Measurements from ENCODE around the gene RBCK1.
A peak's percentile ranks its signal among the peaks of the same experiment; 100 is the strongest.

Gene RBCK1
- 31.3 to 103 (median 46.0) reads per million in 17 experiments for total RNA-seq

DNA sequence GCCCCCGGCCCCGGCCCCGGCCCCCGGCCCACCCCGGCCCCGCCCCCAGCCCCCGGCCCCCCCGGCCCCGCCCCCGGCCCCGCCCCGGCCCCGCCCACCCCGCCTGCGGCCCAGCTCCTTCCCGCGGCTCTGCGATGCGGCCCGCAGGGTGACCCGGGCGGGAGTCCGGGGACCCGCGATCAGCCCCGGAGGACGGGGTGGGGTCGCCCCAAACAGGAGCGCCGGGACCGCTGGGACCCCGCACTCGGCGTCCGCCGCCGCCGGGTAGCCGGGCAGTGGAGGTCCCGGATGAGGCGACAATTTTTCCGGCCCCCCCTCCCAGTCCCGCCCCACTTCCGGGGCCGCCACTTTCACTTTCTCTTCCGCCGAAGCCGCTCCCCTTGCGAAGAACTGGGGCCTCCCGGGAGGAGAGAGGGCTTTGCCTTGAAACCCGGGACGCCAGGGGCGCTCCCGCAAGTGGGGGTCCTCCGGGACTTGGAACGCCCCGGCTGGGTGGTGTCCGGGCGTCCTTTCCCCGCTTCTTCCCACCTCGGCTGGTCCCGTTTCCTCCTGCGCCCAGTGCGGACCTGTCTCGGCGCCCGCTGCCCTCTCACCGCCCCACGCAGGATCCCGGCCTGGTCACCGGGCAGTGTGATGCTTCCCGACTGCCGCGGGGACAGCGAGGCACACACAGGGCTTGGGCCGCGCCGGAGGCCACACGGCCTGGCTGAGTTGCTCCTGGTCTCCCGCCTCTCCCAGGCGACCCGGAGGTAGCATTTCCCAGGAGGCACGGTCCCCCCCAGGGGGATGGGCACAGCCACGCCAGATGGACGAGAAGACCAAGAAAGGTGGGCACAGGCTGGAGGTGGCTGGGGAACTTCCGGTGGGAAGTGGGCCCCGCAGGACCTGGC lies at the start of gene RBCK1:
Gene RBCK1, plus strand, starts transcription at position 347 of the 890 bp plus-strand sequence. Its CDS starts 459 bp downstream, at position 806.
- DNase-seq, result peak; percentile 86 to 93 (median 90)

DNA sequence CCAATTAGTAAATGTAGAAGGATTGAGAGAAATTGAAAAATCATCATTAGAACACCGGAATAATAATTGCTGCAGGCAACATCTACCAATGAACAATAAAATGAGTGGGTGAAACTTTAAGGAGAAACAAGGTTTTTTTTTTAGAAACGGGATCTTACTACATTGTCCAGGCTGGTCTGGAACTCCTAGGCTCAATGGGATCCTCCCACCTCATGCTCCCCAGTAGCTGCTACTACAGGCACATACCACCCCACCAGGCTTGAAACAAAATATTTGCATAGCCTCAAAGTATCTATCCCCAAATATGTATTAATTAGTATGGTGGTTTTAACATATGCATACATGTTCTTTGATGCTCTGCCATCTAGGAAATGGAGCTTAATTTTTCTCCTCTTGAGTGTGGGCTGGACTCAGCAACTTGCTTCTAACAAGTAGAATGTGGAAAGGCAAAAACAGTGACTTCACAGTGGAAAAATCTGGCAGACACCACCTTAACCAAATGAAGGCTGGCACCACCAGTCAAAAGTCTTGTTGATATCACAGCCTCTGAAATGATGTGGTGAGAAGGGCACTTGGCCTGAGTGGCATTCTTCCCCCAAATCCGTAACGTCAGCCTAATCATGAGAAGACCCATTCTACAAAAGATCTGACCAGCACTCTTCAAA lies 49.1 kb upstream of the RBCK1 start:
- no peak for DNase-seq

DNA sequence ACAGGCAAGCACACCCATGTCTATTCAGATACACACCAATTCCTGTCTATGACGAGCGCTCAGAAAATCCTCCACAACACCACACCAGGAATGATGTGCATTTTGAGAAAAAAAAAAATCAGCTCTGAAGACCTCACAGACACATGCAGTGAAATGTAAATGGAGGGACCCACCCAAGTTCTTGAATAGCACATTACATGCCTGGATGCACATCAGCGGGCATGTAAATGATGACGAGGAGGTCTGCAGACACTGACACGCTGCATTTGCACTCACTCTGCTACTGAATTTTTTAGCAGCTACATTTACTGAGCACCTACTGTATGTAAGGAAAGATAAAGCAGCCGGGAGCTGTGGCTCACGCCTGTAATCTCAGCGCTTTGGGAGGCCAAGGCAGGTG lies 46.5 kb upstream of the RBCK1 start:
- no peak for DNase-seq

DNA sequence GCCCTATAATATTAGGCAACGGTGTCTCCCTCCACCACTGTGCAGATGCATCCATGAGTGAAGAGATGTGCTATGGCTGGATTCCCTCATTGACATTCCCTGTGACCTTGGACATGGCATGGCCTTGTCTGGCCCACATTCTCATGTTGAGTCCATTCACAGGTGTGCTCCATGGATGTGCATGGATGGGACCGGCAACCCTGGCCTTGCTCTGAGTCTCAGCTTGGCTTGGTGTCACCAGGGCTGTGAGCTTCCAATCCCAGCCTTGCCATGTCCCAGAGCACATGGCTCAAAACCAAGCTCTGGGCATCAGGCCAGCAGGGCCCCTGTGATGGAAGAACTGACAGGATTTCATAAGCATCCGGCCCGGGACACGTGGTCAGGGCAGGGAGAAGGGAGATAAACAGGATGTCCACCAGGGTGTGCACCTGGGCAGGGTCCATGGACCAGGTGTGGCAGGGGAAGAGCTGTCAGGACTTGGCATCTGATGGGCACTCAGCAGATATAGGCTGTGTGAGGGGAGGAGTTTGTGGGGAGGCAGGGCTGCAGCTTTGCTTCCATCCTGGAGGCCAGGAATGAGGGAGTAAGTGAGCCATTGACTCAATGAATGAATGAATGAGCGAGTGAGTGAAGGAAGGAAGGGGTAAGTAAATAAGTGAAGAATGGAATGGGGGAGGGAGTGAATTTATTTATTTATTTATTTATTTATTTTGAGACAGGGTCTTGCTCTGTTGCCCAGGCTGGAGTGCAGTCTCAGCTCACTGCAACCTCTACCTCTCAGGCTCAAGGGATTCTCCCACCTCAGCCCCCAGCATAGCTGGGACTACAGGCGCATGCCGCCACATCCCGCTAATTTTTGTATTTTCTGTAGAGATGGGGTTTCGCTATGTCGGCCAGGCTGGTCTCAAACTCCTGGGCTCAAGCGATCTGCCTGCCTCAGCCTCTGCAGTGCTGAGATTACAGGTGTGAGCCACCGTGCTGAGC lies 45.5 kb upstream of the RBCK1 start:
- DNase-seq, result peak; percentile 90 to 95 (median 92)

DNA sequence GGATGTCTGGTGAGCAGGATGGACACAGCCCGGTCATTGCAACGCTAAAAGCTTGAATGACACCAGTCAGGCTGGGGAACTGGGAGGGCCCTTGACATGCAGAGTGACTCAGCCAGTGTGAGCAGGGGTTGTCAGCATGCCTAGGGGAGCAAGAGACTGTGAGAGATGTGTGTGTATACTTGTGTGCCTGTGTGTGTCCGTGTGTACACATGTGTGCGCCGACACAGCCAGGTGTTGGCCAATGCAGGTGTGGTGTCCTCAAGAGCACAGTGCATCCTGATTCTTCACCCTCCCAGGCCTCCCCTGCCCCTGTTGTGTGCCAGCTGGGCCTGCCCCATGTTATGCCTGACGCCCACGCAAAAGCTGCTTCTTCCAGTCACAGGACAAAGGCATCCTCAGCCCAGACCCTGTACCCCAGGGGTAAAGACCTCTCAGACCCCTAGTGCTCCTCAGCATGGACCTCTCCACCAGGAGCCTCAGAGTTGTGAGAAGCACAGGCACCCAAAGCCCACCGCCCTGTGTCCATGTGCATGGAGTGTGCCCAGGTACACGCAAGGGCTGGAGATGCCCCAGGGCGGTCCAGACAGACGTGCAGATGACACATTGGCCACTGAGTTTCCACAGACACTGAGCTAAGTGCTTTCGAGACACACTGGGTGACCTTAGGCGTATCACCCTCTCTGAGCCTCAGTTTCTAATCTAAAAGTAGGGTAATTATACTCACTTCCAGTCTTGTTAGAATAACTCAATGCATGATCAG lies 44.6 kb upstream of the RBCK1 start:
- DNase-seq, result peak; percentile 57 to 75 (median 67)

DNA sequence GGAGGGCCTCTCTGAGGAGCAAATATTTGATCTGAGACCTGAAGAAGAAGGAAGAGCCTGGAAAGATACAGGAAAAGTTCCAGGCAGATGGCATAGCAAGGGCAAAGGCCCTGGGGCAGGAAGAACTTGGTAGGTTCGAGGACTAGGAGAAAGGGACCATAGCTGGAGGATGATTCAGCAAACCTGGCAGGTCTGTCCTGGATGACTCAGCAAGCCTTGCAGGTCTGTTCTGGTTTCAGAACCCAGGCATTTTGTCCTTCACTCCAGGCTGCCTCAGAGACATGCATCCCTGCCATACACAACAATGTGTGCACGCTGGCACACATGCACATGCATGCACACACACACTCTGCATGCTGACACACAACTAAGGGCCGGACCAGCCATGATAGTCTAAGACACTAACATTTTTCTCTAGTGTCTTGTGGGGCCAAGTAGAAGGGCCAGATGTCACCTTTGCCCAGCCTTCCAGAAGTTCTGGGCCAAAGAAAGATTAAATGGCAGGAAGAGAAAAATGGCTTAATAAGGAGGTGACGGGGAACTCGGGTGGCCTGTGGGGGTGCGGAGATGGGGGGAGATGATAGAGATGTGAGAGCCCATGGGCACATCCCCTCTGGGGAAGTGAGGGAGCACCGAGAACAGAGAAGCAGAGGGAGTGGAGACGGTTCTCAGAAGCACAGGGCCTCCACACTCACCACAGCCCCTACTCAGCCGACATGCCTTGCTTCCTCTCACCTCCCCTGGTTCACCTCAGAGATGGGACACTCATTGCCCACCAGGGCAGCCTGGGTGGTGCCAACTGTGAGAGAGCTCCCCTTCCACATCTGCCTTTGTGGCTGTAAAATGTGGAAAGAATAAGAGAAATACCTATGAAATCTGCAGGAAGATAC lies 42.9 kb upstream of the RBCK1 start:
- DNase-seq, result no peak

DNA sequence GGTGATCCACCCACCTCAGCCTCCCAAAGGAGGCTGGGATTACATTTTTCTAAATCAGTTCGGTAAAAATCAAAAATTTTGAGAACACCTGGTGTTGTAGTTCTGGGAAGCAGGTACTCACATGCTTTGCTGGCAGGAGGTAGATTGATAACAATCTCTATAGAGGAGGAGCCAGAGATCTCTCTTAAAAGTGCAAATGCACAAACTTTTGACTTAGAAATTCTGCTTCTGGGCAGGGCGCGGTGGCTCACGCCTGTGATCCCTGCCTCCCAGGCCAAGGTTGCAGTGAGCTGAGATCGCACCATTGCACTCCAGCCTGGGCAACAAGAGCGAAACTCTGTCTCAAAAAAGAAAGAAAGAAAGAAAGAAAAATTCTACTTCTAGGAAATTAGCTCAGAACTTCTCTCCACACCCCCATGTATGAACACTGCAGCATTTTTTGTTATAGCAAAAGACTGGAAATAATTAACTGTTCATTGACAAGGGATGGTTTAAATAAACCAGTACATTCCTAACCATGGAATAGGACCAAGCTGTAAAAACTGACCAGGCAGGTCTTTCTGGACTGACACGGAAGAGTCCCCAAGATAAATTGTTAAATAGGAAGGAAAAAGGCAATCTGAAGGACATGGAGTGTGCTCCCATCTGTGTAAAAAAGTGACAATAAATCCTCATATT lies 41.9 kb upstream of the RBCK1 start:
- DNase-seq, result no peak

DNA sequence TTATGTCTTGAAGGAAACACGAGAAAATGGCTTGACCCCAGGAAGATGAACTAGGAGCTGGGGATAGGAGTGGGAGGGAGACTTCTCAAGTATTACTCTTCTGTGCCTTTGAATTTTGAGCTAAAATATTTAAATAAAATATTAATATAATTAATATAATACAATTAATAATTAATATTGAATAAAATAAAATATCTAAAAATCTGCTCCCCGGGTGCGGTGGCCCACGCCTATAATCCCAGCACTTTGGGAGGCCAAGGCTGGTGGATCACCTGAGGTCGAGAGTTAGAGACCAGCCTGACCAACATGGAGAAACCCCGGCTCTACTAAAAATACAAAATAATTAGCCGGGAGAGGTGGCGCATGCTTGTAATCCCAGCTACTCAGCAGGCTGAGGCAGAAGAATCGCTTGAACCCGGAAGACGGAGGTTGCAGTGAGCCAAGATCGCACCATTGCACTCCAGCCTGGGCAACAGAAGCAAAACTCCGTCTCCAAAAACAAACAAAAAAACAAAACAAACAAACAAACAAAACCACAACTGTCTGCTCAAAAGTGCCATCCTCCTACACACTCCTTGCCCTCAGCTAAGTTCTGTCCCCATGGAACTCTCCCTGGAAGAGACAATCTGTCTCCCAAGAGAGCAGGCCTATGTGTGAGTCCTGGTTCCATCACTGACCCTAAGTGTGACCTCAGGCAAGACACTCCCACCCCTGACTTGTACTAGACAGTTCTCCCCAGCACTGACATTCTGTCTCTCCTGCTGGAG lies 41.2 kb upstream of the RBCK1 start:
- DNase-seq, result no peak

DNA sequence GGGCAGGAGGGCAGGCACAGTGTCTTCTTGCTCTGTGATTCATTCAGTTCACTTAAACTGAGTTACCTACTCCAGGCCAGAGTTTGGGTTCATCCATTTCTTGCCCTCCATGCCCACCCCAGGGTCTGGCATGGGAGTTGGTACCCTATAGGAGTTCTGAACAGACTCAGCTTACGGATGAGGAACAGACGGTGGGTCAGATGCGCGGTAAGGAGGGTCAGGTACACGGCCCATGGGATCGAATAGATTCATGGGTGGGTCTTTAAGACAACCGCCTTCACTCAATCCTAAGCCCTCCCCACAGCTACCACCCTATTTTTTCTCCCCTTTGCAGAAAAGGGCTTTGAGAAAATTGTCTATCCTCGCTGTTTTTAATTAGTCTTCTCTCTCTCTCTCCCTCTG lies 40.6 kb upstream of the RBCK1 start:
- DNase-seq, result no peak

DNA sequence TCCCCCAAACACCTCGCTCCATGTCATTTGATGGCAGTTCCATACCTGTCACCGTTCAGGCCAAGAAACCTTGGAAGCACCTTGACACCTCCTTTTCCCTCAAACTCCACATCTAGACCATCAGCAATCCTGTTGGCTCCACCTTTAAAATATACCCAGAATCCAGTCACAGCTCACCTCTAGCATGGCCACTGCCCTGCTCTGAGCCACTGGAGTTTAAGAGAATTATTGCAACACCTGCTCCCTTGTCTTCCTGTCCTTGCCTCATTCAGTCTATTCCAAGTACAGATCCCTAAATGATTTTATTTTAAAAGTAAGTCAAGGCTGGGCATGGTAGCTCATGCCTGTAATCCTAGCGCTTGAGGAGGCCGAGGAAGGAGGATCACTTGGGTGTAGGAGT lies 39.2 kb upstream of the RBCK1 start:
- no peak for DNase-seq

DNA sequence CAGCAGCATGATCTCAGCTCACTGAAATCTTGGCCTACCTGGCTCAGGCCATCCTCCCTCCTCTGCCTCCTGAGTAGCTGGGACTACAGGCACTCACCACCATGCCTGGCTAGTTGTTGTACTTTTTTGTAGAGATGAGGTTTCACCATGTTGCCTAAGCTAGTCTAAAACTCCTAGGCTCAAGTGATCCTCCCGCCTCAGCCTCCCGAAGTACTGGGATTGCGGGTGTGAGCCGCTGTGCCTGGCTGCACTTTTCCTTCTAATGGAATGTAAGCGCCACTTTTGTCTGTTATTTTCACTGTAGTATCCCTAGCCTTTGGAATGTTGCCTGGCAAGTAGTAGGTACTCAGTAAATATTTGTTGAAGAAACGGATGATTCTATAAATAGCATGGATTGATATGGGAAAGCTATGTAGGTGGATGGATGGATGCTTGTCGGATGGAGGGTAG lies 37.9 kb upstream of the RBCK1 start:
- no peak for DNase-seq

DNA sequence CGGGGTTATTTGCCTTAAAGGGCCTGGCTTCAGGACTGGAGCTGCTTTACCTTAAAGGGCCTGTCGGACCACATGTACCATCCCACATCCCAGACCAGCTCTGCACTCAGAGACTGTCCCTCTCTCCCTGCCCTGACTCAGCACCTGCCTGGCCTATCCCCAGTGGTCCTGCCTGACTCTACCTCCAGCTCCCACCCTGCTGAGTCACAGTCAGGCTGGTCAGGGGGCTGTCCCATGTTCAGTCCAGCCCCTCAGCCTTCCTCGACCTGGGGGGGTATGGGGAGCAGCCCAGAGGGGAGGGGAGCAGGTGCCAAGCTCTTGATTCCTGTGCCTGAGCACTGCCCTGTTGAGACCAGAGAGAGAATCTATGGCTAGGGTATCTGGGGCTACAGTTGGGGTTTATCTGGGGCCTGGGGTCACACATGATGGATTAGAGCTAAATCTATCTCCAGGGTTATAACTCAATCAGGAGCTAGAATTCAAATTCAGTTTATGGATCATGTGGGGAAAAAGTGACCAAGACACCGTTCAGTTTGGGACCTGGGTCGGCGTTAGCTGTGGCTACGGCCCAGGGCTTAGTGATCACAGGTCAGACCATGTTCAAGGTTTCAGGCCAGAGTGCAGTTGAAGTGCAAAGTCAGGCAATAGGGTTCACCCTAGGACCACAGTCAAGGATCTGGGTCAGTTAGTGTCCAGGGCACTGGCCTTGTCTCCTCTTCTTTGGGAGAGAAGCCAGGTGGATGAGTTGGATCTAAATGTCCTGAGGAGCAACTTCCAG lies 36.9 kb upstream of the RBCK1 start:
- no peak for DNase-seq

DNA sequence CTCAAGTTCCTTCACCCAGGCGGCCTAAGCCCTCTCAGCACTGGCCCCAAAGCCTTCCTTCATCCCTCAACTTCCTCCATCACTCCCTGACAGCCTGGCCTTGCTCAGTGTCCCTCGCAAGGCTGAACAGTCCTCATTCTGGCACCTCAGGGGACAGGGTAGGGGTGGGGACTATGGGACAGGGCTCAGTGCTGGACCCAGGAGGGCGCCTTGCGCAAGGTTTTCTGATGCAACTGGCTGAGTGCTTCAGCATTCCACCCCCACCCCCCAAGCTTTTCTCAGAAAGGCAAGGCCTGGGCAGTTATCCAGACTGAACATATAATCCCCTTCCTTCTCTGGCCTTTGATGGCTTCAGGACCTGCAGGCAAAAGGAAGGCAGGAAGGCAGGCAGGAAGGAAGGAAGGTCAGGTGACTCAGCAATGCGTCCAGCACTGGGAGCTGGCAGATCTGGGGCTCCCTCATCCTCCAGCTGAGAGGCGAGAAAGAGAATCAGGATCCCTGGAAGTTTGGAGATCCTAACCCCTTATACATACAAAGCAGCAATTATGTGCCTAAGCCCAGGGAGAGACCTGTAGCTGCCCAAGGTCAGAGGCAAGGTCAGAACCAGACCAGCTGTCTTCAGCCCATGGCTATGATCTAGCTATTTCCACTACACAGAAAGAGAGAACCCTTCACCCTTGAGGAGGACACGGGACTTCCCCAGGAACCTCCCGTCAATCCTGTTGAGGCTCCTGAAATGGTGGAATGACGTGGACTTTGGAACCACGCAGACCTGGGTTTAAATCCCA lies 36.1 kb upstream of the RBCK1 start:
- DNase-seq, result peak; percentile 58 to 77 (median 70)

DNA sequence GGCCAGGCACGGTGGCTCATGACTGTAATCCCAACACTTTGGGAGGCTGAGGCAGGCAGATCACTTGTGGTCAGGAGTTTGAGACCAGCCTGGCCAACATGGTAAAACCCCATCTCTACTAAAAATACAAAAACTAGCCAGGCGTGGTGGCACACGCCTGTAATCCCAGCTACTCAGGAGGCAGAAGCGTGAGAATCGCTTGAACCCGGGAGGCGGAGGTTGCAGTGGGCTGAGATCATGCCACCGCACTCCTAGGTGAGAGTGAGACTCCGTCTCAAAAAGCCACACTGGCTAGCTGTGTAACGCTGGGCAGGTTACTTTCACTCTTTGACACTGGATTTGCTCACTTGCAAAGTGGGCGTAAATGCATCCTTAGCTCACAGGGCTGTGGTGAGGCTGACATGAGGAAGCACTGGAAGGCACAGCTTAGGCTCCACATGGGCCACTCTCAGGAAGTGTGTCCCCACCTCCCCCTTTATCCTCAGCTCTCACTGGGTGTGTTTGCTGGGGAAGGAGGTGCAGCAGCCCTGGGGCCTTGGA lies 35.5 kb upstream of the RBCK1 start:
- peak; percentile 69 to 88 (median 82) for DNase-seq

DNA sequence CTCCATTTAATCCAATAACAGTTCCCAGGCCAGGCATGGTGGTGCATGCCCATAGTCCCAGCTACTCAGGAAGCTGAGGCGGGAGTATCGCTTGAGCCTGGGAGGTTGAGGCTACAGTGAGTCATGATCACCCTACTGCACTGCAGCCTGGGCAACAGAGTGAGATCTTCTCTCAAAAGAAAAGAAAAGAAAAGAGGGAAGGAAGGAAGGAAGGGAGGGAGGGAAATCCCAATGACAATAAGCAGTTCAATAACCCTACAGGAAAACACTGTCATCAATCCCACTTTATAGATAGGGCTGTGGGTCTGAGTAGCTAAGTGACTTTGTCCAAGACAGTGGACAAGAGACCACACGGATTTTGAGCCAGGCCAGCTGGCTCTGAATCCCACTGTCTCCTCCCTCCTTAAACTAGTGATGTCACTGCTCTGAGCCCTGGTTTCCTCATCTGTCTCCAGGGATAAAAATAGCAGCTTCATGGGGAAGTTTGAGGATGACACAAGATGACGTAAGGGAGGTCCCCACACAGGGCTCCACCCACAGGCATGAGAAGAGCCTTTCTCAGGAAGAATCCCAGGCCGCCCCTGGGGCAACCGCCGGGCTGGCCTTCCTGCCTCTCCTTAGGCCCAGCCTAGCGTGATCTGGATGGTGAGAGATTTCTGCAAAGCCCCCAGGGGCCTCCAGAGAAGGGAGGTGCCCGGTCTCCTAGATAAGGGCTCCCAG lies 34.8 kb upstream of the RBCK1 start:
- DNase-seq, result peak; percentile 91 to 97 (median 93)

DNA sequence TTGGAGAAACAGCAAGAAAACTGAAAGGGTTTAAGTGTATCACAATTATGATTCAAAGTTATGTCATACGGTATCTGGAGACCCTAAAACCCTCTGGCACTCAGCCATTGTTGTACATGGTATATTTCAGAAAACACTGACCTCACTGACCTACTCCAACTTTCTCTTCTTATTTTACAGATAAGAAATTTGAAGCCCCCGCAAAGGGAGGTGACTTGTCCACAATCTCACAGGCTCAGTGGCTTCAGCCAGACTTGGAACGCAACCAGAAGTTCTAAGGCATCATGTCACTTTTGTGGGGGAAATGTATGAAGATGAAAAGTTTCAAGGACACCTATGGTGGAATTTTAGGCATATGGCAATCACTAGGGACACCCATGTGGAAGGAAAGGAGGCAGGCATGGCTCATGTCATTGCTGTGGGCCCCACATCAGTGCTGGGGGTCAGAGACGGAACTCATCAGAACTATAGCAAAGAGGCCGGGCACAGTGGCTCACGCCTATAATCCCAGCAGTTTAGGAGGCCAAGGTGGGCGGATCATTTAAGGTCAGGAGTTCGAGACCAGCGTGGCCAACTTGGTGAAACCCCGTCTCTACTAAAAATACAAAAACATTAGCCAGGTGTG lies 32.7 kb upstream of the RBCK1 start:
- DNase-seq, result no peak

Measured in suppressor macrophage (primary cell).